ENCODE results near the gene DOCK10.

Gene DOCK10

DNA sequence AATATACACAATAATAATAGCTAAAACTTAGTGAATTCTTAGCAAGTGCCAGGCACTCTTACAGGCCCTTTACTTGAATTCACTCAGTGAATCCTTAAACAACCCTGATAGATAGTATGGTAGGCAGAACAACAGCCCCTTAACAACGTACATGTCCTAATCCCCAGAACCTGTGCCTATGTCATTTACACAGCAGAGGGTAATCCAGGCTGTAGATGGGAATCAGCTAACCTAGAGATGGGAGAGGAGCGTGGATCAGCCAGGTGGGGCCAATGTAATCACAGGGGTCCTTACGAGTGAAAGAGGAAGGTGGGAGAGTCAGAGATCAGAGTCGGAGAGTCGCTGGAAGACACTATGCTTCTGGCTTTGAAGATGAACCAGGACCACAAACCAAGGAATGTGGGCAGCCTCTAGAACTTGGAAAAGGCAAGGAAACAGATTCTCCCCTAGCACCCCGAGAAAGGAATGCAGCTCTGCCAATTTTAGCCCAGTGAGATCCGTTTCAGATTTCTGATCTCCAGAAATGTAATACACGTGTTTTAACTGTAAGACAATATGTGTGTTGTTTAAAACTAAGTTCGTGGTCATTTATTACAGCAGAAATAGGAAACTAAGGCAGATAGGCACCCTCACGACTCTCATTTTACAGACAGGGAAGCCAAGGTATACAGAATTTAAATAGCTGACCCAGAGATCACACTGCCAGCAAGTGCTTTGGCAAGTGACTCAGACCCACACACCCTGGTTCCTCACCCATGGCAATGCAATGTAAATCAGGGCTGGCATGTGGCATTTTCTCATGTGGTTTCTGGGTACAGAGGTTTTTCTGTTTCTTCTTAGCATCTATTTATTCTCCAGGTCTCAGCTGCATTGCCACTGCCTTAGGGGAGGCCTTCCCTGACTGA lies 68.9 kb downstream of the DOCK10 start:
- no peak overlapping the region for H3K27ac ChIP-seq (ENCODE audit: extremely low read depth, low read depth, low read length)
- H3K9me3 ChIP-seq (ENCODE audit: control insufficient read depth, insufficient read depth, low read depth, low read length): no peaks in the 10 kb centered on the region
- H3K4me3 ChIP-seq (ENCODE audit: low read depth, low read length): no peak overlapping the region
- POLR2A ChIA-PET: no interaction called here
- no peak for TF ChIP-seq ZNF112 (tag by site-specific recombination; IDR thresholded peaks at IDR 0.05)
- TF ChIP-seq, protein P1, sequence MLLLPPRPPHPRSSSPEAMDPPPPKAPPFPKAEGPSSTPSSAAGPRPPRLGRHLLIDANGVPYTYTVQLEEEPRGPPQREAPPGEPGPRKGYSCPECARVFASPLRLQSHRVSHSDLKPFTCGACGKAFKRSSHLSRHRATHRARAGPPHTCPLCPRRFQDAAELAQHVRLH (tag by site-specific recombination; IDR thresholded peaks at IDR 0.05): no peak
- TF ChIP-seq BCL11A (tag by site-specific recombination; IDR thresholded peaks at IDR 0.05; ENCODE audit: low read depth): no peak
- TF ChIP-seq YY1 (tag by site-specific recombination; IDR thresholded peaks at IDR 0.05): no peak
- TF ChIP-seq ZNF791 (tag by site-specific recombination; IDR thresholded peaks at IDR 0.05): no peak
- no peak for TF ChIP-seq ZNF561 (tag by site-specific recombination; IDR thresholded peaks at IDR 0.05; ENCODE audit: borderline replicate concordance)
- TF ChIP-seq ZNF529 (tag by site-specific recombination; IDR thresholded peaks at IDR 0.05; ENCODE audit: insufficient replicate concordance): no peak
- no peaks in the 10 kb centered on the region for H3K4me1 ChIP-seq (ENCODE audit: control insufficient read depth, insufficient read depth, low read length)
- CTCF ChIA-PET: no interaction called here
- no peaks in the 10 kb centered on the region for H3K36me3 ChIP-seq (ENCODE audit: control insufficient read depth in 2 of 2, insufficient read depth in 1 of 2, low read length in 2 of 2)

DNA sequence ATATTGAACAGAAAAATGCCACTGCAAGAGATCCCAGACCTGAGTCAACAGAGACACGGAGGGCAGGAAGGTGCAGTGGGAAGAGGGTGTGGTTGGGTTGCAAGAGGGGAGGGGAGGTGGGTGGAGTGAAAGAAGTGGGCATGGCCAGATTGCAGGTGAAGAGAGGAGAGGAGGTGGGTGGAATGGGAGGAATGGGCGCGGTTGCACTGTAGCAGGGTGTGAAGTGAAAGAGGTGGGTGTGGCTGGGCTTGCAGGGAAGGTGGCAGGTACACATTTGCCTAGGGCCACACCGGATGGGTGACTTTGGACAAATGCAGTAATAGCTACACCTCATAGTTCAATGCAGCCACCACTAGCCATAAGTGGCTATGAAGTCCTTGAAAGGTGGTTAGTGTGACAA lies 71.1 kb downstream of the DOCK10 start:
- no peaks in the 10 kb centered on the region for H3K36me3 ChIP-seq (ENCODE audit: control insufficient read depth in 2 of 2, insufficient read depth in 1 of 2, low read length in 2 of 2)
- no peaks in the 10 kb centered on the region for H3K4me1 ChIP-seq (ENCODE audit: control insufficient read depth, insufficient read depth, low read length)
- H3K9me3 ChIP-seq (ENCODE audit: control insufficient read depth, insufficient read depth, low read depth, low read length): no peaks in the 10 kb centered on the region
- peak; percentile 99 for TF ChIP-seq KLF1 (tag by site-specific recombination; IDR thresholded peaks at IDR 0.05)
- TF ChIP-seq EGR2 (tag by site-specific recombination; IDR thresholded peaks at IDR 0.05; ENCODE audit: low read depth): peak; percentile 88
- no peak for TF ChIP-seq ZNF121 (tag by site-specific recombination; IDR thresholded peaks at IDR 0.05)
- TF ChIP-seq ZNF558 (tag by site-specific recombination; IDR thresholded peaks at IDR 0.05): no peak
- no peak for TF ChIP-seq ZNF660 (tag by site-specific recombination; IDR thresholded peaks at IDR 0.05)
- no peak for TF ChIP-seq ZNF776 (tag by site-specific recombination; IDR thresholded peaks at IDR 0.05; ENCODE audit: borderline replicate concordance)
- peak; percentile 62 for TF ChIP-seq KLF9 (tag by site-specific recombination; IDR thresholded peaks at IDR 0.05; ENCODE audit: low read depth)
- no peak for TF ChIP-seq ZNF76 (tag by site-specific recombination; IDR thresholded peaks at IDR 0.05; ENCODE audit: borderline replicate concordance, low read depth)
- TF ChIP-seq, protein P2, sequence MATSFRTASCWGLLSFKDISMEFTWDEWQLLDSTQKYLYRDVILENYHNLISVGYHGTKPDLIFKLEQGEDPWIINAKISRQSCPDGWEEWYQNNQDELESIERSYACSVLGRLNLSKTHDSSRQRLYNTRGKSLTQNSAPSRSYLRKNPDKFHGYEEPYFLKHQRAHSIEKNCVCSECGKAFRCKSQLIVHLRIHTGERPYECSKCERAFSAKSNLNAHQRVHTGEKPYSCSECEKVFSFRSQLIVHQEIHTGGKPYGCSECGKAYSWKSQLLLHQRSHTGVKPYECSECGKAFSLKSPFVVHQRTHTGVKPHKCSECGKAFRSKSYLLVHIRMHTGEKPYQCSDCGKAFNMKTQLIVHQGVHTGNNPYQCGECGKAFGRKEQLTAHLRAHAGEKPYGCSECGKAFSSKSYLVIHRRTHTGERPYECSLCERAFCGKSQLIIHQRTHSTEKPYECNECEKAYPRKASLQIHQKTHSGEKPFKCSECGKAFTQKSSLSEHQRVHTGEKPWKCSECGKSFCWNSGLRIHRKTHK (tag by site-specific recombination; IDR thresholded peaks at IDR 0.05): no peak
- no peak for TF ChIP-seq ZNF624 (tag by site-specific recombination; IDR thresholded peaks at IDR 0.05)
- TF ChIP-seq, protein P3, sequence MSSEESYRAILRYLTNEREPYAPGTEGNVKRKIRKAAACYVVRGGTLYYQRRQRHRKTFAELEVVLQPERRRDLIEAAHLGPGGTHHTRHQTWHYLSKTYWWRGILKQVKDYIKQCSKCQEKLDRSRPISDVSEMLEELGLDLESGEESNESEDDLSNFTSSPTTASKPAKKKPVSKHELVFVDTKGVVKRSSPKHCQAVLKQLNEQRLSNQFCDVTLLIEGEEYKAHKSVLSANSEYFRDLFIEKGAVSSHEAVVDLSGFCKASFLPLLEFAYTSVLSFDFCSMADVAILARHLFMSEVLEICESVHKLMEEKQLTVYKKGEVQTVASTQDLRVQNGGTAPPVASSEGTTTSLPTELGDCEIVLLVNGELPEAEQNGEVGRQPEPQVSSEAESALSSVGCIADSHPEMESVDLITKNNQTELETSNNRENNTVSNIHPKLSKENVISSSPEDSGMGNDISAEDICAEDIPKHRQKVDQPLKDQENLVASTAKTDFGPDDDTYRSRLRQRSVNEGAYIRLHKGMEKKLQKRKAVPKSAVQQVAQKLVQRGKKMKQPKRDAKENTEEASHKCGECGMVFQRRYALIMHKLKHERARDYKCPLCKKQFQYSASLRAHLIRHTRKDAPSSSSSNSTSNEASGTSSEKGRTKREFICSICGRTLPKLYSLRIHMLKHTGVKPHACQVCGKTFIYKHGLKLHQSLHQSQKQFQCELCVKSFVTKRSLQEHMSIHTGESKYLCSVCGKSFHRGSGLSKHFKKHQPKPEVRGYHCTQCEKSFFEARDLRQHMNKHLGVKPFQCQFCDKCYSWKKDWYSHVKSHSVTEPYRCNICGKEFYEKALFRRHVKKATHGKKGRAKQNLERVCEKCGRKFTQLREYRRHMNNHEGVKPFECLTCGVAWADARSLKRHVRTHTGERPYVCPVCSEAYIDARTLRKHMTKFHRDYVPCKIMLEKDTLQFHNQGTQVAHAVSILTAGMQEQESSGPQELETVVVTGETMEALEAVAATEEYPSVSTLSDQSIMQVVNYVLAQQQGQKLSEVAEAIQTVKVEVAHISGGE (tag by site-specific recombination; conservative IDR thresholded peaks at IDR 0.05; ENCODE audit: low read depth): no peak
- peak; percentile 78 for TF ChIP-seq ZFHX2 (tag by site-specific recombination; conservative IDR thresholded peaks at IDR 0.05)
- H3K27ac ChIP-seq (ENCODE audit: extremely low read depth, low read depth, low read length): no peak overlapping the region
- ChIA-PET POLR2A (no interaction called here), CTCF (no interaction called here)
- no peak overlapping the region for H3K4me3 ChIP-seq (ENCODE audit: low read depth, low read length)
